HepG2 (cell line): ENCODE measurements around the gene TAF12. TPM values are rescaled to one million over a fixed set of nuclear protein-coding genes. Genes with fewer than 3 reads are reported as not detected.

Experiments used
- ATAC-seq: fragments of 200-7000 bp; cut with Tn5 transposase; 3 replicates; pipeline ENCODE4 v1.9.1; 2020; ENCODE audit warnings: mild to moderate bottlenecking, moderate library complexity
- BruUV-seq: library from RNA; stranded (reverse); fragments of 400-500 nt; replicated peaks from 2 replicates; lab custom pipeline; 2021; lab: Mats Ljungman, UMichigan
- CTCF ChIA-PET: fragments of 300-600 bp; formaldehyde crosslinking; extraction: SDS; loops from one replicate; lab custom pipeline; 2021; ENCODE audit warnings: low total read pairs, inconsistent platforms, low intra/inter-chr PET ratio; lab: Yijun Ruan, JAX
- POLR2A ChIA-PET: fragments of 350-600 bp; sonication (Branson Sonifier 250); formaldehyde crosslinking; loops from one replicate; lab custom pipeline; 2020; ENCODE audit warnings: antibody characterized with exemption, inconsistent platforms; lab: Yijun Ruan, JAX
- DNase-seq: peaks from one replicate; pipeline ENCODE4 v3.0.0-alpha.2; 2015; ENCODE audit warnings: low spot score
- FAIRE-seq: peaks from 3 replicates; lab custom pipeline; 2011; peaks lifted over from hg19 to GRCh38; lab: Jason Lieb, UNC
- H2AFZ ChIP-seq: one replicate; pipeline ENCODE4 v1.6.1; 2011; ENCODE audit warnings: low read length, inconsistent platforms
- H3K27ac ChIP-seq: fragments of 300-600 bp; 3 replicates; pipeline ENCODE4 v1.8.0; 2011; ENCODE audit warnings: mixed run types, mild to moderate bottlenecking, mixed read lengths, low read length, inconsistent platforms; ENCODE audit not compliant: insufficient read depth; ENCODE audit errors: extremely low read length
- H3K27me3 ChIP-seq, 2 experiments: fragments of 200-600 bp in 1 of 2; 2 replicates in 1 of 2; 3 replicates in 1 of 2; pipeline versions ENCODE4 v1.6.0 to v1.8.0; 2011; ENCODE audit warnings: low read length in 2 of 2, mild to moderate bottlenecking in 2 of 2, moderate library complexity in 2 of 2, inconsistent platforms in 1 of 2; ENCODE audit not compliant: insufficient read depth in 2 of 2, control insufficient read depth in 1 of 2
- H3K36me3 ChIP-seq, 2 experiments: fragments of 200-600 bp in 1 of 2; replicated peaks in 1 of 2; 2 replicates in 1 of 2; 3 replicates in 1 of 2; pipeline versions ENCODE4 v1.5.1 to v1.8.0; 2011; ENCODE audit warnings: low read length in 2 of 2, inconsistent platforms in 1 of 2; ENCODE audit not compliant: insufficient read depth in 2 of 2, control insufficient read depth in 1 of 2
- H3K4me1 ChIP-seq: 2 replicates; pipeline ENCODE4 v1.5.1; 2012; ENCODE audit warnings: low read length, inconsistent platforms; ENCODE audit not compliant: insufficient read depth
- H3K4me2 ChIP-seq: 2 replicates; pipeline ENCODE4 v1.6.0; 2011; ENCODE audit warnings: low read depth, low read length, inconsistent platforms
- H3K4me3 ChIP-seq, 3 experiments: fragments of 200-600 bp in 1 of 3; sonication (generic), shearing (Covaris generic) in 1 of 3; replicated peaks in 1 of 3; 2 replicates each; pipeline ENCODE4 v1.5.1; 2011 to 2016; ENCODE audit warnings: low read length in 3 of 3, inconsistent platforms in 2 of 3, low read depth in 2 of 3, mild to moderate bottlenecking in 2 of 3, control low read depth in 1 of 3, mixed read lengths in 1 of 3; ENCODE audit not compliant: insufficient read depth in 1 of 3
- H3K79me2 ChIP-seq: one replicate; pipeline ENCODE4 v1.6.1; 2011; ENCODE audit warnings: low read length, inconsistent platforms; ENCODE audit not compliant: insufficient read depth
- H3K9ac ChIP-seq: 2 replicates; pipeline ENCODE4 v1.6.0; 2011; ENCODE audit warnings: mild to moderate bottlenecking, low read depth, low read length, inconsistent platforms; ENCODE audit not compliant: insufficient read depth
- H3K9me3 ChIP-seq: 2 replicates; pipeline ENCODE4 v1.5.1; 2012; ENCODE audit warnings: mild to moderate bottlenecking, low read length
- H4K20me1 ChIP-seq: 2 replicates; pipeline ENCODE4 v1.6.0; 2011; ENCODE audit warnings: inconsistent platforms, mild to moderate bottlenecking, low read length, moderate library complexity; ENCODE audit not compliant: insufficient read depth
- BCL6 ChIP-seq: IDR thresholded peaks from 2 replicates; pipeline ENCODE4 v1.6.1; 2016; ENCODE audit warnings: missing genetic modification reagents, missing compliant biosample characterization
- GATA4 ChIP-seq: sonication (generic); IDR thresholded peaks from 2 replicates; pipeline ENCODE4 v1.6.1; 2016; ENCODE audit warnings: antibody characterized with exemption, low read depth, borderline replicate concordance
- GPN1 ChIP-seq: sonication (generic); formaldehyde crosslinking; IDR thresholded peaks from 2 replicates; pipeline ENCODE4 v1.5.1; 2020; ENCODE audit warnings: missing genetic modification reagents, borderline replicate concordance
- IRX3 ChIP-seq: sonication (generic); formaldehyde crosslinking; IDR thresholded peaks from 2 replicates; pipeline ENCODE4 v1.8.1; 2023; ENCODE audit warnings: mild to moderate bottlenecking, low read depth, missing genetic modification reagents, borderline replicate concordance
- MATR3 ChIP-seq: sonication (generic); formaldehyde crosslinking; IDR thresholded peaks from 2 replicates; pipeline ENCODE4 v1.4.0; 2020; ENCODE audit warnings: missing genetic modification reagents
- NFIB ChIP-seq: sonication (generic); formaldehyde crosslinking; IDR thresholded peaks from 2 replicates; pipeline ENCODE4 v1.9.0; 2021; ENCODE audit warnings: missing genetic modification reagents, mild to moderate bottlenecking, borderline replicate concordance
- POLR2A ChIP-seq, 2 experiments: IDR thresholded peaks; 2 replicates each; pipeline ENCODE4 v1.6.1; 2011; ENCODE audit warnings: low read depth in 2 of 2, low read length in 2 of 2, mild to moderate bottlenecking in 1 of 2, moderate library complexity in 1 of 2; ENCODE audit not compliant: insufficient read depth in 1 of 2
- POLR2G ChIP-seq: fragments of 200-400 bp; formaldehyde crosslinking; IDR thresholded peaks from 2 replicates; pipeline ENCODE4 v1.6.1; 2018; ENCODE audit warnings: mild to moderate bottlenecking, low read depth, low read length, moderate library complexity
- PRPF4 ChIP-seq: fragments of 200-400 bp; formaldehyde crosslinking; IDR thresholded peaks from 2 replicates; pipeline ENCODE4 v1.6.1; 2016; ENCODE audit warnings: low read length, low read depth; ENCODE audit not compliant: poor library complexity, severe bottlenecking
- RFXANK ChIP-seq: IDR thresholded peaks from 2 replicates; pipeline ENCODE4 v1.6.1; 2016
- SMAD1 ChIP-seq: sonication (generic); formaldehyde crosslinking; IDR thresholded peaks from 2 replicates; pipeline ENCODE4 v1.4.0; 2020; ENCODE audit warnings: missing genetic modification reagents, low read depth, mild to moderate bottlenecking, borderline replicate concordance
- SSRP1 ChIP-seq: IDR thresholded peaks from 2 replicates; pipeline ENCODE4 v1.6.1; 2016; ENCODE audit warnings: control low read depth
- XBP1 ChIP-seq: sonication (generic); formaldehyde crosslinking; IDR thresholded peaks from 2 replicates; pipeline ENCODE4 v1.5.0; 2020; ENCODE audit warnings: missing genetic modification reagents
- ZFP36L2 ChIP-seq: sonication (generic); formaldehyde crosslinking; IDR thresholded peaks from 2 replicates; pipeline ENCODE4 v1.4.0; 2020; ENCODE audit warnings: missing genetic modification reagents
- ZNF510 ChIP-seq: sonication (generic); formaldehyde crosslinking; IDR thresholded peaks from 2 replicates; pipeline ENCODE4 v1.4.0; 2020; ENCODE audit warnings: low read depth, mild to moderate bottlenecking, missing genetic modification reagents
- ZNF629 ChIP-seq: sonication (generic); formaldehyde crosslinking; conservative IDR thresholded peaks from 2 replicates; pipeline ENCODE4 v1.5.0; 2020; ENCODE audit warnings: missing genetic modification reagents
- ZNF709 ChIP-seq: sonication (generic); formaldehyde crosslinking; IDR thresholded peaks from 2 replicates; pipeline ENCODE4 v1.5.0; 2020; ENCODE audit warnings: mild to moderate bottlenecking, missing genetic modification reagents
- ZNF749 ChIP-seq: sonication (generic); formaldehyde crosslinking; IDR thresholded peaks from 2 replicates; pipeline ENCODE4 v1.8.0; 2022; ENCODE audit warnings: mild to moderate bottlenecking, missing genetic modification reagents, moderate library complexity, borderline replicate concordance
- ZNF782 ChIP-seq: sonication (generic); formaldehyde crosslinking; IDR thresholded peaks from 2 replicates; pipeline ENCODE4 v1.4.0; 2020; ENCODE audit warnings: missing genetic modification reagents, mild to moderate bottlenecking, borderline replicate concordance
- ZNF788 ChIP-seq: sonication (generic); formaldehyde crosslinking; IDR thresholded peaks from 2 replicates; pipeline ENCODE4 v1.5.0; 2020; ENCODE audit warnings: mild to moderate bottlenecking, missing genetic modification reagents, borderline replicate concordance
- WGBS: methylation state at CpG from one replicate; pipeline ENCODE4 v1.1.6; 2017; ENCODE audit warnings: low lambda C conversion rate; 5-methylcytosine and 5-hydroxymethylcytosine counted together
- in situ Hi-C: cut with HindIII; loops from 2 replicates; pipeline ENCODE4 v1.10.0; 2017; ENCODE audit warnings: low pct_unique_long_range_greater_than_20kb; ENCODE audit not compliant: extremely low pct_ligation_motif_present
- intact Hi-C: fragments of 100-400 bp; cut with micrococcal nuclease; formaldehyde crosslinking; loops from one replicate; pipeline ENCODE4 v1.10.0; 2022; ENCODE audit not compliant: unreplicated experiment
- polyA plus RNA-seq, 8 experiments: library from polyadenylated mRNA; depleted of rRNA in 3 of 8; stranded (reverse) in 7 of 8; unstranded in 1 of 8; fragments of >200 nt; fragmentation: Illumina TruSeq in 4 of 8; extraction: Trizol in 4 of 8; gene quantifications; 2 replicates each; pipeline versions ENCODE4 v1.2.1 to v1.2.3, GENCODE V29; 2011 to 2016; ENCODE audit warnings: low read depth in 4 of 8, missing spikeins in 1 of 8, mixed read lengths in 1 of 8; ENCODE audit not compliant: insufficient read depth in 1 of 8
- total RNA-seq, 5 experiments: library from RNA; depleted of rRNA; stranded (reverse); fragments of >200 nt; fragmentation: Illumina TruSeq; extraction: Trizol; gene quantifications; 2 replicates each; pipeline ENCODE4 v1.2.3, GENCODE V29; 2016; ENCODE audit warnings: low read depth in 1 of 5
- TF ChIP-seq, protein P1 (sequence below): conservative IDR thresholded peaks from 2 replicates; pipeline ENCODE4 v1.6.1; 2018; ENCODE audit warnings: missing genetic modification reagents
- TF ChIP-seq, protein P2 (sequence below): sonication (generic); formaldehyde crosslinking; IDR thresholded peaks from 2 replicates; pipeline ENCODE4 v1.4.0; 2020; ENCODE audit warnings: low read depth, mild to moderate bottlenecking, missing genetic modification reagents
- TF ChIP-seq, protein P3 (sequence below): sonication (generic); formaldehyde crosslinking; IDR thresholded peaks from 2 replicates; pipeline ENCODE4 v1.5.1; 2020; ENCODE audit warnings: mild to moderate bottlenecking, moderate library complexity, missing genetic modification reagents

TAF12 gene
- total and polyA plus RNA-seq, 2 of the 13 experiments (the other 11 are each of a cell fraction or from before 2014, with no cell fraction given) = 16.3 to 17.1 TPM

DNA sequence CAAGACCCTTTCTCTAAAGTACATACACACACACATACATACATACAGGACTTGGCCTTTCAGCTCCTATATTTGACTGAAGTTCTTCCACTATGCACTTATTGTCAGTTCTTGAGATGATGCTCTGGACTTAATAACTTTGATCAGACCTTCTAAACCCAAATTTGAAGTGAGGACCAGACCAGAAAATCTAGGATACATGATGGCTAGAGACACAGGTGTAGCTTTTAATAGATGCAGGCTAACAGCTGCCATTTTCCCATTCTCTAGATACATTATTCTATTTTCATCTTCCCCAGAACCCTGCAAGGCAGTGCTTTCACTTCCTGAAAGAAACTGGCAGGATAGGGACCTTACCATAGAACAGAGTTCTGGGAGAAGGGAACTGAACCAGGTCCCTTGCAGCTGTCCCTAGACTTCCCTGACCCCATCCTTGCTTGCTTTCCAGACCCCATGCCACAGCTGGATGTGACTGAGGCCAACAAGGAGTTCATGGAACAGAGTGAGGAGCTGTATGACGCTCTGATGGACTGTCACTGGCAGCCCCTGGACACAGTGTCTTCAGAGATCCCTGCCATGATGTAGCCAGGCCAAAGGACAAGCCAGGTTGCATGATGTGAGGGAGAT lies 65.7 kb downstream of the TAF12 start:
- FAIRE-seq (no peak), ATAC-seq (peak; percentile 19), DNase-seq (peak; percentile 25)
- Histone ChIP-seq H3K4me2 (no peak overlapping the region), H4K20me1 (peaks cover 45% of the 10 kb centered on the region), H3K9me3 (no peaks in the 10 kb centered on the region), H2AFZ (no peak overlapping the region), H3K27ac (peak overlapping the region; percentile 38), H3K79me2 (peaks cover 28% of the 10 kb centered on the region), H3K36me3 (peaks cover 13 to 39% of the 10 kb centered on the region in 2 experiments), H3K27me3 (peaks cover 0 to 3% of the 10 kb centered on the region in 2 experiments; a peak in 1 of 5 replicates), H3K4me3 (no peak overlapping the region), H3K4me1 (peaks cover 19% of the 10 kb centered on the region), H3K9ac (no peak overlapping the region)
- intact Hi-C loops = no loop called here
- 100% methylated on average over 1 of the region's 1 CpG for WGBS
- CTCF ChIA-PET = no interaction called here
- BruUV-seq = no TSS peak
- in situ Hi-C loops = loop anchor here (25.0 kb wide), 1 partner anchor 340 kb away; the partner anchor contains the start of genes ATP5IF1 and DNAJC8
- POLR2A ChIA-PET = interaction anchor here (0.6 to 6.6 kb wide), 7 partner anchors 8 to 72 kb away, joined by 4 to 139 read pairs (median 5); partner anchors contain the start of genes RAB42, RCC1 and TRNAU1AP
- TF ChIP-seq RFXANK (CRISPR knock-in tag) (0 out of 2 replicates have a peak, but pooled peaks have one; percentile 36), ZNF709 (CRISPR knock-in tag) (no peak), POLR2G (peak; percentile 60), ZNF782 (CRISPR knock-in tag) (no peak), ZFP36L2 (CRISPR knock-in tag) (no peak), BCL6 (CRISPR knock-in tag) (0 out of 2 replicates have a peak, but pooled peaks have one; percentile 5), ZNF788 (CRISPR knock-in tag) (0 out of 2 replicates have a peak, but pooled peaks have one; percentile 18), MATR3 (CRISPR knock-in tag) (no peak), NFIB (CRISPR knock-in tag) (no peak), SSRP1 (0 out of 2 replicates have a peak, but pooled peaks have one; percentile 32), ZNF629 (no peak), IRX3 (CRISPR knock-in tag) (no peak), XBP1 (CRISPR knock-in tag) (no peak), PRPF4 (no peak), GATA4 (peak; percentile 13; the same call in 1 of the 2 replicates), ZNF749 (CRISPR knock-in tag) (0 out of 2 replicates have a peak, but pooled peaks have one; percentile 55), POLR2A (IDR thresholded peaks at IDR 0.05; ENCODE audit: insufficient read depth in 1 of 2, low read depth in 2 of 2, low read length in 2 of 2) (peak; percentile 38 to 74; a peak in 3 of 4 replicates), ZNF510 (CRISPR knock-in tag) (no peak), GPN1 (CRISPR knock-in tag) (no peak), SMAD1 (CRISPR knock-in tag) (no peak)
- TF ChIP-seq, protein P1, sequence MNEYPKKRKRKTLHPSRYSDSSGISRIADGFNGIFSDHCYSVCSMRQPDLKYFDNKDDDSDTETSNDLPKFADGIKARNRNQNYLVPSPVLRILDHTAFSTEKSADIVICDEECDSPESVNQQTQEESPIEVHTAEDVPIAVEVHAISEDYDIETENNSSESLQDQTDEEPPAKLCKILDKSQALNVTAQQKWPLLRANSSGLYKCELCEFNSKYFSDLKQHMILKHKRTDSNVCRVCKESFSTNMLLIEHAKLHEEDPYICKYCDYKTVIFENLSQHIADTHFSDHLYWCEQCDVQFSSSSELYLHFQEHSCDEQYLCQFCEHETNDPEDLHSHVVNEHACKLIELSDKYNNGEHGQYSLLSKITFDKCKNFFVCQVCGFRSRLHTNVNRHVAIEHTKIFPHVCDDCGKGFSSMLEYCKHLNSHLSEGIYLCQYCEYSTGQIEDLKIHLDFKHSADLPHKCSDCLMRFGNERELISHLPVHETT (CRISPR knock-in tag) = no peak
- TF ChIP-seq, protein P2, sequence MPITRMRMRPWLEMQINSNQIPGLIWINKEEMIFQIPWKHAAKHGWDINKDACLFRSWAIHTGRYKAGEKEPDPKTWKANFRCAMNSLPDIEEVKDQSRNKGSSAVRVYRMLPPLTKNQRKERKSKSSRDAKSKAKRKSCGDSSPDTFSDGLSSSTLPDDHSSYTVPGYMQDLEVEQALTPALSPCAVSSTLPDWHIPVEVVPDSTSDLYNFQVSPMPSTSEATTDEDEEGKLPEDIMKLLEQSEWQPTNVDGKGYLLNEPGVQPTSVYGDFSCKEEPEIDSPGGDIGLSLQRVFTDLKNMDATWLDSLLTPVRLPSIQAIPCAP (CRISPR knock-in tag) = no peak
- TF ChIP-seq, protein P3, sequence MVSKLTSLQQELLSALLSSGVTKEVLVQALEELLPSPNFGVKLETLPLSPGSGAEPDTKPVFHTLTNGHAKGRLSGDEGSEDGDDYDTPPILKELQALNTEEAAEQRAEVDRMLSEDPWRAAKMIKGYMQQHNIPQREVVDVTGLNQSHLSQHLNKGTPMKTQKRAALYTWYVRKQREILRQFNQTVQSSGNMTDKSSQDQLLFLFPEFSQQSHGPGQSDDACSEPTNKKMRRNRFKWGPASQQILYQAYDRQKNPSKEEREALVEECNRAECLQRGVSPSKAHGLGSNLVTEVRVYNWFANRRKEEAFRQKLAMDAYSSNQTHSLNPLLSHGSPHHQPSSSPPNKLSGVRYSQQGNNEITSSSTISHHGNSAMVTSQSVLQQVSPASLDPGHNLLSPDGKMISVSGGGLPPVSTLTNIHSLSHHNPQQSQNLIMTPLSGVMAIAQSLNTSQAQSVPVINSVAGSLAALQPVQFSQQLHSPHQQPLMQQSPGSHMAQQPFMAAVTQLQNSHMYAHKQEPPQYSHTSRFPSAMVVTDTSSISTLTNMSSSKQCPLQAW = no peak
